A549 (cell line): ENCODE results near the gene TMEM138. TPM values are rescaled to one million over a fixed set of nuclear protein-coding genes. Genes with fewer than 3 reads are reported as not detected.

Source experiments
- ATAC-seq, 2 experiments: fragments of 200-7000 bp in 1 of 2; fragments of >200 bp in 1 of 2; cut with Nextera tagmentation in 1 of 2; cut with Tn5 transposase in 1 of 2; 3 replicates each; pipeline versions ENCODE4 v1.8.0 to v1.9.1; 2018 to 2020; ENCODE audit warnings: mild to moderate bottlenecking in 1 of 2, moderate library complexity in 1 of 2
- CTCF ChIA-PET: fragments of 300-600 bp; sonication (Branson Sonifier 250); formaldehyde crosslinking; extraction: SDS; loops from one replicate; lab custom pipeline; 2021; ENCODE audit warnings: antibody characterized with exemption, inconsistent platforms; lab: Yijun Ruan, JAX
- POLR2A ChIA-PET: fragments of 350-600 bp; formaldehyde crosslinking; extraction: SDS; loops from one replicate; lab custom pipeline; 2021; ENCODE audit warnings: antibody characterized with exemption, inconsistent platforms; lab: Yijun Ruan, JAX
- DNase-seq, 2 experiments: peaks; one replicate each; pipeline versions ENCODE4 v3.0.0 to v3.0.0-alpha.2; 2011 to 2016; ENCODE audit warnings: low read depth in 1 of 2, low spot score in 1 of 2
- FAIRE-seq: peaks from 2 replicates; lab custom pipeline; 2011; peaks lifted over from hg19 to GRCh38; lab: Jason Lieb, UNC
- H3K27ac ChIP-seq, 2 experiments: fragments of >200 bp; sonication (Bioruptor Twin); formaldehyde crosslinking; 3 replicates each; pipeline ENCODE4 v1.5.1; 2016 to 2017
- H3K4me1 ChIP-seq: fragments of >200 bp; sonication (Bioruptor Twin); formaldehyde crosslinking; 3 replicates; pipeline ENCODE4 v1.6.1; 2016
- H3K4me2 ChIP-seq: fragments of >200 bp; sonication (Bioruptor Twin); formaldehyde crosslinking; 3 replicates; pipeline ENCODE4 v1.6.1; 2016
- H3K4me3 ChIP-seq: fragments of >200 bp; sonication (Bioruptor Twin); formaldehyde crosslinking; 3 replicates; pipeline ENCODE4 v1.5.1; 2016
- H3K9me3 ChIP-seq: fragments of >200 bp; sonication (Bioruptor Twin); formaldehyde crosslinking; 3 replicates; pipeline ENCODE4 v1.6.1; 2016
- ATOH8 ChIP-seq: fragments of 250-450 bp; sonication (Bioruptor Pico); IDR thresholded peaks from 2 replicates; pipeline ENCODE4 v1.5.0; 2020; ENCODE audit warnings: low read depth, mild to moderate bottlenecking, moderate library complexity
- BCL3 ChIP-seq: fragments of >200 bp; sonication (Bioruptor Twin); formaldehyde crosslinking; IDR thresholded peaks from 3 replicates; pipeline ENCODE4 v1.6.1; 2016
- CEBPB ChIP-seq, 2 experiments: fragments of >200 bp in 1 of 2; sonication (Bioruptor Twin) in 1 of 2; formaldehyde crosslinking in 1 of 2; IDR thresholded peaks; 2 replicates each; pipeline ENCODE4 v1.6.1; 2012 to 2016
- CHD2 ChIP-seq: fragments of 150-350 bp; IDR thresholded peaks from 2 replicates; pipeline ENCODE4 v1.6.1; 2014; ENCODE audit warnings: low read length; ENCODE audit not compliant: partially characterized antibody
- CHD4 ChIP-seq: fragments of 200-600 bp; sonication (generic); IDR thresholded peaks from 2 replicates; pipeline ENCODE4 v1.6.1; 2016; ENCODE audit warnings: antibody characterized with exemption, mild to moderate bottlenecking, borderline replicate concordance
- CTCF ChIP-seq: fragments of >200 bp; sonication (Bioruptor Twin); formaldehyde crosslinking; IDR thresholded peaks from 3 replicates; pipeline ENCODE4 v1.5.1; 2016
- EHMT2 ChIP-seq: fragments of 200-600 bp; sonication (generic); IDR thresholded peaks from 2 replicates; pipeline ENCODE4 v1.6.1; 2016; ENCODE audit warnings: antibody characterized with exemption, low read depth, mild to moderate bottlenecking, moderate library complexity
- EP300 ChIP-seq, 2 experiments: fragments of >200 bp; sonication (Bioruptor Twin); formaldehyde crosslinking; IDR thresholded peaks; 2 replicates in 1 of 2; 3 replicates in 1 of 2; pipeline ENCODE4 v1.6.1; 2016 to 2017
- GATA3 ChIP-seq: IDR thresholded peaks from 2 replicates; pipeline ENCODE4 v1.6.1; 2012; ENCODE audit warnings: borderline replicate concordance
- HEYL ChIP-seq: fragments of 250-450 bp; sonication (Bioruptor Pico); IDR thresholded peaks from 2 replicates; pipeline ENCODE4 v1.8.0; 2021; ENCODE audit warnings: mild to moderate bottlenecking, moderate library complexity
- HMGXB4 ChIP-seq: fragments of 250-450 bp; sonication (Bioruptor Pico); IDR thresholded peaks from 2 replicates; pipeline ENCODE4 v1.5.0; 2021; ENCODE audit warnings: mild to moderate bottlenecking, moderate library complexity, borderline replicate concordance
- HOXA7 ChIP-seq: fragments of 250-450 bp; sonication (Bioruptor Pico); IDR thresholded peaks from 2 replicates; pipeline ENCODE4 v1.5.0; 2020; ENCODE audit warnings: mild to moderate bottlenecking, moderate library complexity
- JUN ChIP-seq, 2 experiments: fragments of >200 bp; sonication (Bioruptor Twin); formaldehyde crosslinking; IDR thresholded peaks; 2 replicates in 1 of 2; 3 replicates in 1 of 2; pipeline ENCODE4 v1.6.1; 2016 to 2017
- JUNB ChIP-seq: fragments of >200 bp; sonication (Bioruptor Twin); formaldehyde crosslinking; IDR thresholded peaks from 2 replicates; pipeline ENCODE4 v1.6.1; 2016
- NPAS2 ChIP-seq: fragments of 250-450 bp; sonication (Bioruptor Pico); IDR thresholded peaks from 2 replicates; pipeline ENCODE4 v1.8.0; 2022; ENCODE audit warnings: mild to moderate bottlenecking, moderate library complexity, borderline replicate concordance
- PBX3 ChIP-seq: IDR thresholded peaks from 2 replicates; pipeline ENCODE4 v1.6.1; 2012
- POLR2AphosphoS2 ChIP-seq: conservative IDR thresholded peaks from 2 replicates; pipeline ENCODE4 v1.6.1; 2012; ENCODE audit warnings: low read length, improper control_type of control experiment, inconsistent platforms
- SREBF2 ChIP-seq: fragments of 450-650 bp; IDR thresholded peaks from 2 replicates; pipeline ENCODE4 v1.6.1; 2014; ENCODE audit warnings: mild to moderate bottlenecking, moderate library complexity
- USF2 ChIP-seq: fragments of 450-650 bp; IDR thresholded peaks from 2 replicates; pipeline ENCODE4 v1.6.1; 2014; ENCODE audit warnings: antibody characterized with exemption
- ZFP36 ChIP-seq: fragments of 450-650 bp; IDR thresholded peaks from 2 replicates; pipeline ENCODE4 v1.6.1; 2014; ENCODE audit warnings: borderline replicate concordance; ENCODE audit not compliant: partially characterized antibody
- ZSCAN20 ChIP-seq: fragments of 250-450 bp; sonication (Bioruptor Pico); IDR thresholded peaks from 2 replicates; pipeline ENCODE4 v1.8.0; 2022; ENCODE audit warnings: mild to moderate bottlenecking, moderate library complexity
- whole genome bisulfite sequencing: methylation state at CpG from one replicate; pipeline ENCODE4 v1.1.6; 2017; ENCODE audit errors: missing lambda C conversion rate; 5-methylcytosine and 5-hydroxymethylcytosine counted together
- polyA plus RNA-seq, 4 experiments: library from polyadenylated mRNA; depleted of rRNA in 3 of 4; stranded (reverse); fragments of >200 nt; fragmentation: RNase III in 1 of 4; extraction: RNeasy Plus Mini Kit Qiagen cat#74134 plus additional on column Dnase treatment in 1 of 4; gene quantifications; 2 replicates in 3 of 4; 3 replicates in 1 of 4; pipeline ENCODE4 v1.2.3, GENCODE V29; 2011 to 2017

TMEM138 gene
- polyA plus RNA-seq, 2 of the 4 experiments (the other 2 are of a cell fraction), result 80.3 to 143 TPM

GRCh38 chr11:61358566-61358965 is 3.6 kb upstream of the TMEM138 start:
- peaks cover 13% of the 10 kb centered on the region; the same call in 2 of the 3 replicates for H3K4me1 ChIP-seq
- no peak overlapping the region for H3K4me3 ChIP-seq
- no peak for DNase-seq
- no peak overlapping the region for H3K27ac ChIP-seq
- 98% methylated on average over 11 of the region's 11 CpGs for WGBS
- ChIA-PET CTCF (interaction anchor here (1.2 to 33.1 kb wide), 4 partner anchors 9 to 28 kb away, joined by 4 to 521 read pairs (median 188); partner anchors contain the start of genes DDB1, TKFC and TMEM216), POLR2A (interaction anchor here (5.2 kb wide), 1 partner anchor 22 kb away, joined by 67 read pairs; the partner anchor contains the start of genes DDB1 and TKFC)
- TF ChIP-seq JUN (IDR thresholded peaks at IDR 0.05) (no peak), CHD2 (no peak), NPAS2 (CRISPR knock-in tag) (no peak), SREBF2 (no peak), JUNB (no peak), POLR2AphosphoS2 (no peak), EHMT2 (no peak), CTCF (no peak), BCL3 (no peak), HMGXB4 (no peak), ZFP36 (no peak), USF2 (no peak), CHD4 (no peak), ATOH8 (CRISPR knock-in tag) (no peak), CEBPB (IDR thresholded peaks at IDR 0.05) (no peak), HEYL (CRISPR knock-in tag) (no peak), EP300 (IDR thresholded peaks at IDR 0.05) (no peak), GATA3 (no peak)
- H3K9me3 ChIP-seq, result no peaks in the 10 kb centered on the region
- FAIRE-seq, result no peak
- H3K4me2 ChIP-seq, result no peak overlapping the region
- no peak for ATAC-seq

- no peak for ATAC-seq
- WGBS, result 94% methylated on average over 6 of the region's 6 CpGs
- TF ChIP-seq PBX3 (no peak), HOXA7 (CRISPR knock-in tag) (no peak), ZSCAN20 (CRISPR knock-in tag) (no peak)
- Histone ChIP-seq H3K4me1 (peaks cover 15% of the 10 kb centered on the region; the same call in 2 of the 3 replicates), H3K9me3 (no peaks in the 10 kb centered on the region), H3K4me2 (no peak overlapping the region), H3K4me3 (no peak overlapping the region), H3K27ac (no peak overlapping the region)
- no peak for DNase-seq
- POLR2A ChIA-PET, result interaction anchor here (5.2 kb wide), 1 partner anchor 23 kb away, joined by 67 read pairs; the partner anchor contains the start of genes DDB1 and TKFC
- CTCF ChIA-PET, result interaction anchor here (1.4 to 33.1 kb wide), 4 partner anchors 11 to 27 kb away, joined by 3 to 521 read pairs (median 192); partner anchors contain the start of genes DDB1, TKFC and TMEM216
- no peak for FAIRE-seq
Observed at GRCh38 chr11:61359516-61359915, 2.7 kb upstream of the TMEM138 start.
